ENCODE data around the gene ZBTB40.

GRCh38 chr1:22531251-22531650 is 79.6 kb downstream of the ZBTB40 start:
- TF ChIP-seq, protein P1, sequence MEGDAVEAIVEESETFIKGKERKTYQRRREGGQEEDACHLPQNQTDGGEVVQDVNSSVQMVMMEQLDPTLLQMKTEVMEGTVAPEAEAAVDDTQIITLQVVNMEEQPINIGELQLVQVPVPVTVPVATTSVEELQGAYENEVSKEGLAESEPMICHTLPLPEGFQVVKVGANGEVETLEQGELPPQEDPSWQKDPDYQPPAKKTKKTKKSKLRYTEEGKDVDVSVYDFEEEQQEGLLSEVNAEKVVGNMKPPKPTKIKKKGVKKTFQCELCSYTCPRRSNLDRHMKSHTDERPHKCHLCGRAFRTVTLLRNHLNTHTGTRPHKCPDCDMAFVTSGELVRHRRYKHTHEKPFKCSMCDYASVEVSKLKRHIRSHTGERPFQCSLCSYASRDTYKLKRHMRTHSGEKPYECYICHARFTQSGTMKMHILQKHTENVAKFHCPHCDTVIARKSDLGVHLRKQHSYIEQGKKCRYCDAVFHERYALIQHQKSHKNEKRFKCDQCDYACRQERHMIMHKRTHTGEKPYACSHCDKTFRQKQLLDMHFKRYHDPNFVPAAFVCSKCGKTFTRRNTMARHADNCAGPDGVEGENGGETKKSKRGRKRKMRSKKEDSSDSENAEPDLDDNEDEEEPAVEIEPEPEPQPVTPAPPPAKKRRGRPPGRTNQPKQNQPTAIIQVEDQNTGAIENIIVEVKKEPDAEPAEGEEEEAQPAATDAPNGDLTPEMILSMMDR (IDR thresholded peaks at IDR 0.05), result no peak
- TF ChIP-seq NFE2L1 (CRISPR knock-in tag; IDR thresholded peaks at IDR 0.05) (no peak), EMX1 (CRISPR knock-in tag; IDR thresholded peaks at IDR 0.05) (no peak), SMAD4 (CRISPR knock-in tag; IDR thresholded peaks at IDR 0.05) (no peak), CREM (CRISPR knock-in tag; IDR thresholded peaks at IDR 0.05) (no peak), FOXP1 (CRISPR knock-in tag; IDR thresholded peaks at IDR 0.05; ENCODE audit: borderline replicate concordance) (no peak)
- TF ChIP-seq, protein P2, sequence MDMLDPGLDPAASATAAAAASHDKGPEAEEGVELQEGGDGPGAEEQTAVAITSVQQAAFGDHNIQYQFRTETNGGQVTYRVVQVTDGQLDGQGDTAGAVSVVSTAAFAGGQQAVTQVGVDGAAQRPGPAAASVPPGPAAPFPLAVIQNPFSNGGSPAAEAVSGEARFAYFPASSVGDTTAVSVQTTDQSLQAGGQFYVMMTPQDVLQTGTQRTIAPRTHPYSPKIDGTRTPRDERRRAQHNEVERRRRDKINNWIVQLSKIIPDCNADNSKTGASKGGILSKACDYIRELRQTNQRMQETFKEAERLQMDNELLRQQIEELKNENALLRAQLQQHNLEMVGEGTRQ (CRISPR knock-in tag; IDR thresholded peaks at IDR 0.05), result no peak
- TF ChIP-seq, protein P3, sequence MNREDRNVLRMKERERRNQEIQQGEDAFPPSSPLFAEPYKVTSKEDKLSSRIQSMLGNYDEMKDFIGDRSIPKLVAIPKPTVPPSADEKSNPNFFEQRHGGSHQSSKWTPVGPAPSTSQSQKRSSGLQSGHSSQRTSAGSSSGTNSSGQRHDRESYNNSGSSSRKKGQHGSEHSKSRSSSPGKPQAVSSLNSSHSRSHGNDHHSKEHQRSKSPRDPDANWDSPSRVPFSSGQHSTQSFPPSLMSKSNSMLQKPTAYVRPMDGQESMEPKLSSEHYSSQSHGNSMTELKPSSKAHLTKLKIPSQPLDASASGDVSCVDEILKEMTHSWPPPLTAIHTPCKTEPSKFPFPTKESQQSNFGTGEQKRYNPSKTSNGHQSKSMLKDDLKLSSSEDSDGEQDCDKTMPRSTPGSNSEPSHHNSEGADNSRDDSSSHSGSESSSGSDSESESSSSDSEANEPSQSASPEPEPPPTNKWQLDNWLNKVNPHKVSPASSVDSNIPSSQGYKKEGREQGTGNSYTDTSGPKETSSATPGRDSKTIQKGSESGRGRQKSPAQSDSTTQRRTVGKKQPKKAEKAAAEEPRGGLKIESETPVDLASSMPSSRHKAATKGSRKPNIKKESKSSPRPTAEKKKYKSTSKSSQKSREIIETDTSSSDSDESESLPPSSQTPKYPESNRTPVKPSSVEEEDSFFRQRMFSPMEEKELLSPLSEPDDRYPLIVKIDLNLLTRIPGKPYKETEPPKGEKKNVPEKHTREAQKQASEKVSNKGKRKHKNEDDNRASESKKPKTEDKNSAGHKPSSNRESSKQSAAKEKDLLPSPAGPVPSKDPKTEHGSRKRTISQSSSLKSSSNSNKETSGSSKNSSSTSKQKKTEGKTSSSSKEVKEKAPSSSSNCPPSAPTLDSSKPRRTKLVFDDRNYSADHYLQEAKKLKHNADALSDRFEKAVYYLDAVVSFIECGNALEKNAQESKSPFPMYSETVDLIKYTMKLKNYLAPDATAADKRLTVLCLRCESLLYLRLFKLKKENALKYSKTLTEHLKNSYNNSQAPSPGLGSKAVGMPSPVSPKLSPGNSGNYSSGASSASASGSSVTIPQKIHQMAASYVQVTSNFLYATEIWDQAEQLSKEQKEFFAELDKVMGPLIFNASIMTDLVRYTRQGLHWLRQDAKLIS (CRISPR knock-in tag; IDR thresholded peaks at IDR 0.05; ENCODE audit: borderline replicate concordance), result no peak
